HEK293 (cell line): ENCODE data around the gene SSBP1.

Source experiments
- GLI2 ChIP-seq: fragments of 450-650 bp; formaldehyde crosslinking; IDR thresholded peaks from 2 replicates; pipeline ENCODE4; 2017; ENCODE audit warnings: missing biosample characterization, missing genetic modification characterization, low read depth, borderline replicate concordance
- GLIS1 ChIP-seq: fragments of 450-650 bp; formaldehyde crosslinking; IDR thresholded peaks from 2 replicates; pipeline ENCODE4 v1.5.1; 2016; ENCODE audit warnings: missing biosample characterization, missing genetic modification characterization
- GLIS2 ChIP-seq: fragments of 450-650 bp; formaldehyde crosslinking; IDR thresholded peaks from 2 replicates; pipeline ENCODE4 v1.5.1; 2016; ENCODE audit warnings: missing biosample characterization, missing genetic modification characterization
- PATZ1 ChIP-seq: fragments of 450-650 bp; formaldehyde crosslinking; IDR thresholded peaks from 2 replicates; pipeline ENCODE4 v1.5.1; 2016; ENCODE audit warnings: missing biosample characterization, missing genetic modification characterization
- PRDM1 ChIP-seq: fragments of 450-650 bp; formaldehyde crosslinking; IDR thresholded peaks from 2 replicates; pipeline ENCODE4; 2016; ENCODE audit warnings: missing biosample characterization, missing genetic modification characterization
- ZBTB17 ChIP-seq: fragments of 450-650 bp; formaldehyde crosslinking; IDR thresholded peaks from 2 replicates; pipeline ENCODE4 v1.5.1; 2016; ENCODE audit warnings: missing biosample characterization, missing genetic modification characterization
- ZBTB21 ChIP-seq: fragments of 450-650 bp; formaldehyde crosslinking; IDR thresholded peaks from 2 replicates; pipeline ENCODE4 v1.5.1; 2017; ENCODE audit warnings: missing biosample characterization, missing genetic modification characterization
- ZBTB26 ChIP-seq: fragments of 450-650 bp; formaldehyde crosslinking; optimal IDR thresholded peaks from 2 replicates; pipeline ENCODE3; 2016; ENCODE audit warnings: missing biosample characterization, mild to moderate bottlenecking, missing genetic modification characterization
- ZFP37 ChIP-seq: fragments of 450-650 bp; formaldehyde crosslinking; IDR thresholded peaks from 2 replicates; pipeline ENCODE4 v1.5.1; 2016; ENCODE audit warnings: missing biosample characterization, missing genetic modification characterization
- ZNF335 ChIP-seq: fragments of 450-650 bp; formaldehyde crosslinking; conservative IDR thresholded peaks from 2 replicates; pipeline ENCODE4 v1.5.1; 2016; ENCODE audit warnings: missing biosample characterization, missing genetic modification characterization
- ZNF341 ChIP-seq: fragments of 450-650 bp; formaldehyde crosslinking; IDR thresholded peaks from 2 replicates; pipeline ENCODE4; 2016; ENCODE audit warnings: low read depth, missing biosample characterization, missing genetic modification characterization
- ZNF433 ChIP-seq: fragments of 450-650 bp; formaldehyde crosslinking; IDR thresholded peaks from 2 replicates; pipeline ENCODE4 v1.5.1; 2016; ENCODE audit warnings: missing biosample characterization, missing genetic modification characterization, low read depth
- ZNF510 ChIP-seq: fragments of 450-650 bp; formaldehyde crosslinking; IDR thresholded peaks from 2 replicates; pipeline ENCODE4 v1.5.1; 2018; ENCODE audit warnings: mild to moderate bottlenecking, missing genetic modification characterization, missing biosample characterization; ENCODE audit not compliant: insufficient replicate concordance
- ZNF548 ChIP-seq: fragments of 450-650 bp; formaldehyde crosslinking; IDR thresholded peaks from 2 replicates; pipeline ENCODE4 v1.5.1; 2016; ENCODE audit warnings: missing biosample characterization, missing genetic modification characterization
- ZNF560 ChIP-seq: fragments of 450-650 bp; formaldehyde crosslinking; IDR thresholded peaks from 2 replicates; pipeline ENCODE4 v1.5.1; 2017; ENCODE audit warnings: missing biosample characterization, missing genetic modification characterization, borderline replicate concordance
- ZNF571 ChIP-seq: fragments of 450-650 bp; formaldehyde crosslinking; IDR thresholded peaks from 2 replicates; pipeline ENCODE4 v1.5.0; 2017; ENCODE audit warnings: missing biosample characterization, missing genetic modification characterization
- ZNF623 ChIP-seq: fragments of 450-650 bp; formaldehyde crosslinking; IDR thresholded peaks from 2 replicates; pipeline ENCODE4 v1.5.1; 2016; ENCODE audit warnings: missing biosample characterization, missing genetic modification characterization
- ZNF654 ChIP-seq: fragments of 450-650 bp; formaldehyde crosslinking; IDR thresholded peaks from 2 replicates; pipeline ENCODE4 v1.5.1; 2016; ENCODE audit warnings: low read depth, missing biosample characterization, missing genetic modification characterization
- ZNF660 ChIP-seq: fragments of 450-650 bp; IDR thresholded peaks from 2 replicates; pipeline ENCODE4 v1.5.1; 2018; ENCODE audit warnings: missing biosample characterization, mild to moderate bottlenecking, missing genetic modification characterization
- ZNF677 ChIP-seq: fragments of 450-650 bp; IDR thresholded peaks from 2 replicates; pipeline ENCODE4 v1.5.0; 2018; ENCODE audit warnings: missing biosample characterization, mild to moderate bottlenecking, missing genetic modification characterization, moderate library complexity
- TF ChIP-seq, protein P1 (sequence below): fragments of 450-650 bp; formaldehyde crosslinking; IDR thresholded peaks from 2 replicates; pipeline ENCODE4 v1.5.1; 2016; ENCODE audit warnings: missing biosample characterization, missing genetic modification characterization
- TF ChIP-seq, protein P2 (sequence below): fragments of 450-650 bp; formaldehyde crosslinking; IDR thresholded peaks from 2 replicates; pipeline ENCODE4 v1.5.1; 2016; ENCODE audit warnings: missing biosample characterization, missing genetic modification characterization
- TF ChIP-seq, protein P3 (sequence below): fragments of 450-650 bp; formaldehyde crosslinking; IDR thresholded peaks from 2 replicates; pipeline ENCODE4 v1.5.1; 2016; ENCODE audit warnings: missing biosample characterization, missing genetic modification characterization
- TF ChIP-seq, protein P4 (sequence below): fragments of 450-650 bp; formaldehyde crosslinking; IDR thresholded peaks from 2 replicates; pipeline ENCODE4 v1.5.1; 2017; ENCODE audit warnings: missing biosample characterization, missing genetic modification characterization
- TF ChIP-seq, protein P5 (sequence below): fragments of 450-650 bp; formaldehyde crosslinking; IDR thresholded peaks from 2 replicates; pipeline ENCODE4 v1.5.1; 2017; ENCODE audit warnings: missing biosample characterization, missing genetic modification characterization

Gene SSBP1

DNA sequence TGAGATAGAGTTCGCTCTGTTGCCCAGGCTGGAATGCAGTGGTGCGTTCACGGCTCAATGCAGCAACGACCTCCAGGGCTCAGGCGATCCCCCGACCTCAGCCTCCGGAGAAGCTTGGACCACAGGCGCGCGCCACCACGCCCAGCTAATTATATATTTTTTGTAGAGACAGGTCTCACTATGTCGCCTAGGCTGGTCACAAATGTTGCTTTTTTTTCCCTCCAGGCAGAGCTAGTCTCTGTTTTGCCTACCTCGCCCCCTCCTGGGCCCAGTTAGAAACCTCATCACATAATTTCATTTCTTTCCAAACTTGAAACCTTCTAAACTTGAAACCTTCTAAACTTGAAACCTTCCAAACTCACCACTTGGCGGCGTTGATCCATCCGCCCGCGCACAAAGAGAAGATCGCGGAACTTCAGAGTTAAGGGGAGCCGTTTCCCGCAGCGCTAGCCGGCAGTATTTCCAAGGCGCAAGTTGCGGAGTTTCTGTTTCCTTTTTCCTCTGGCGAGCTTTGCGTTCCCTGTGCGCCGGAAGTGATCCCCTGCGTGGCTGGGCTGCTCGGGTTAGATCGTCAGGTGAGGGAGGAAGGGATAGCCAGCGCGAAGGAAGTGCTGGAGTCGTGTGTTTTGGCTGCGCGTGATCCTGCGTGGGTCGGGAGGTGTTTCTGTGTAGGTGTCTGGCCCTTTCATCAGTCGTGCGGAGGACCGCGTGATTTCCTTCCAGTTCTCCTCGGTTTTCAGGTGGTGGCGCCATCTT, at the start of gene SSBP1 (continued):
- TF ChIP-seq, protein P1, sequence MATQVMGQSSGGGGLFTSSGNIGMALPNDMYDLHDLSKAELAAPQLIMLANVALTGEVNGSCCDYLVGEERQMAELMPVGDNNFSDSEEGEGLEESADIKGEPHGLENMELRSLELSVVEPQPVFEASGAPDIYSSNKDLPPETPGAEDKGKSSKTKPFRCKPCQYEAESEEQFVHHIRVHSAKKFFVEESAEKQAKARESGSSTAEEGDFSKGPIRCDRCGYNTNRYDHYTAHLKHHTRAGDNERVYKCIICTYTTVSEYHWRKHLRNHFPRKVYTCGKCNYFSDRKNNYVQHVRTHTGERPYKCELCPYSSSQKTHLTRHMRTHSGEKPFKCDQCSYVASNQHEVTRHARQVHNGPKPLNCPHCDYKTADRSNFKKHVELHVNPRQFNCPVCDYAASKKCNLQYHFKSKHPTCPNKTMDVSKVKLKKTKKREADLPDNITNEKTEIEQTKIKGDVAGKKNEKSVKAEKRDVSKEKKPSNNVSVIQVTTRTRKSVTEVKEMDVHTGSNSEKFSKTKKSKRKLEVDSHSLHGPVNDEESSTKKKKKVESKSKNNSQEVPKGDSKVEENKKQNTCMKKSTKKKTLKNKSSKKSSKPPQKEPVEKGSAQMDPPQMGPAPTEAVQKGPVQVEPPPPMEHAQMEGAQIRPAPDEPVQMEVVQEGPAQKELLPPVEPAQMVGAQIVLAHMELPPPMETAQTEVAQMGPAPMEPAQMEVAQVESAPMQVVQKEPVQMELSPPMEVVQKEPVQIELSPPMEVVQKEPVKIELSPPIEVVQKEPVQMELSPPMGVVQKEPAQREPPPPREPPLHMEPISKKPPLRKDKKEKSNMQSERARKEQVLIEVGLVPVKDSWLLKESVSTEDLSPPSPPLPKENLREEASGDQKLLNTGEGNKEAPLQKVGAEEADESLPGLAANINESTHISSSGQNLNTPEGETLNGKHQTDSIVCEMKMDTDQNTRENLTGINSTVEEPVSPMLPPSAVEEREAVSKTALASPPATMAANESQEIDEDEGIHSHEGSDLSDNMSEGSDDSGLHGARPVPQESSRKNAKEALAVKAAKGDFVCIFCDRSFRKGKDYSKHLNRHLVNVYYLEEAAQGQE (tag by site-specific recombination): peak; percentile 29; the same call in 1 of the 2 replicates
- TF ChIP-seq ZNF560 (tag by site-specific recombination) (no peak), GLIS1 (tag by site-specific recombination) (peak; percentile 48), ZNF623 (tag by site-specific recombination) (peak; percentile 31; the same call in 1 of the 2 replicates), ZBTB26 (tag by site-specific recombination) (peak; percentile 61), ZBTB17 (peak; percentile 97), ZBTB21 (tag by site-specific recombination) (peak; percentile 75), ZNF677 (tag by site-specific recombination) (no peak), ZNF335 (tag by site-specific recombination) (peak; percentile 92), ZNF433 (tag by site-specific recombination) (no peak), ZNF571 (no peak), ZNF654 (tag by site-specific recombination) (peak; percentile 83), ZNF548 (tag by site-specific recombination) (peak; percentile 57), PATZ1 (tag by site-specific recombination) (0 out of 2 replicates have a peak, but pooled peaks have one; percentile 26), ZNF660 (tag by site-specific recombination) (peak; percentile 100), GLIS2 (peak; percentile 90), ZNF510 (peak; percentile 10), GLI2 (tag by site-specific recombination) (no peak), PRDM1 (tag by site-specific recombination) (0 out of 2 replicates have a peak, but pooled peaks have one; percentile 8), ZFP37 (tag by site-specific recombination) (peak; percentile 97), ZNF341 (tag by site-specific recombination) (0 out of 2 replicates have a peak, but pooled peaks have one; percentile 2)
- TF ChIP-seq, protein P2, sequence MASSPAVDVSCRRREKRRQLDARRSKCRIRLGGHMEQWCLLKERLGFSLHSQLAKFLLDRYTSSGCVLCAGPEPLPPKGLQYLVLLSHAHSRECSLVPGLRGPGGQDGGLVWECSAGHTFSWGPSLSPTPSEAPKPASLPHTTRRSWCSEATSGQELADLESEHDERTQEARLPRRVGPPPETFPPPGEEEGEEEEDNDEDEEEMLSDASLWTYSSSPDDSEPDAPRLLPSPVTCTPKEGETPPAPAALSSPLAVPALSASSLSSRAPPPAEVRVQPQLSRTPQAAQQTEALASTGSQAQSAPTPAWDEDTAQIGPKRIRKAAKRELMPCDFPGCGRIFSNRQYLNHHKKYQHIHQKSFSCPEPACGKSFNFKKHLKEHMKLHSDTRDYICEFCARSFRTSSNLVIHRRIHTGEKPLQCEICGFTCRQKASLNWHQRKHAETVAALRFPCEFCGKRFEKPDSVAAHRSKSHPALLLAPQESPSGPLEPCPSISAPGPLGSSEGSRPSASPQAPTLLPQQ (tag by site-specific recombination): peak; percentile 92
- TF ChIP-seq, protein P3, sequence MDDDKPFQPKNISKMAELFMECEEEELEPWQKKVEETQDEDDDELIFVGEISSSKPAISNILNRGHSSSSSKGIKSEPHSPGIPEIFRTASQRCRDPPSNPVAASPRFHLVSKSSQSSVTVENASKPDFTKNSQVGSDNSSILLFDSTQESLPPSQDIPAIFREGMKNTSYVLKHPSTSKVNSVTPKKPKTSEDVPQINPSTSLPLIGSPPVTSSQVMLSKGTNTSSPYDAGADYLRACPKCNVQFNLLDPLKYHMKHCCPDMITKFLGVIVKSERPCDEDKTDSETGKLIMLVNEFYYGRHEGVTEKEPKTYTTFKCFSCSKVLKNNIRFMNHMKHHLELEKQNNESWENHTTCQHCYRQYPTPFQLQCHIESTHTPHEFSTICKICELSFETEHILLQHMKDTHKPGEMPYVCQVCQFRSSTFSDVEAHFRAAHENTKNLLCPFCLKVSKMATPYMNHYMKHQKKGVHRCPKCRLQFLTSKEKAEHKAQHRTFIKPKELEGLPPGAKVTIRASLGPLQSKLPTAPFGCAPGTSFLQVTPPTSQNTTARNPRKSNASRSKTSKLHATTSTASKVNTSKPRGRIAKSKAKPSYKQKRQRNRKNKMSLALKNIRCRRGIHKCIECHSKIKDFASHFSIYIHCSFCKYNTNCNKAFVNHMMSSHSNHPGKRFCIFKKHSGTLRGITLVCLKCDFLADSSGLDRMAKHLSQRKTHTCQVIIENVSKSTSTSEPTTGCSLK: no peak
- TF ChIP-seq, protein P4, sequence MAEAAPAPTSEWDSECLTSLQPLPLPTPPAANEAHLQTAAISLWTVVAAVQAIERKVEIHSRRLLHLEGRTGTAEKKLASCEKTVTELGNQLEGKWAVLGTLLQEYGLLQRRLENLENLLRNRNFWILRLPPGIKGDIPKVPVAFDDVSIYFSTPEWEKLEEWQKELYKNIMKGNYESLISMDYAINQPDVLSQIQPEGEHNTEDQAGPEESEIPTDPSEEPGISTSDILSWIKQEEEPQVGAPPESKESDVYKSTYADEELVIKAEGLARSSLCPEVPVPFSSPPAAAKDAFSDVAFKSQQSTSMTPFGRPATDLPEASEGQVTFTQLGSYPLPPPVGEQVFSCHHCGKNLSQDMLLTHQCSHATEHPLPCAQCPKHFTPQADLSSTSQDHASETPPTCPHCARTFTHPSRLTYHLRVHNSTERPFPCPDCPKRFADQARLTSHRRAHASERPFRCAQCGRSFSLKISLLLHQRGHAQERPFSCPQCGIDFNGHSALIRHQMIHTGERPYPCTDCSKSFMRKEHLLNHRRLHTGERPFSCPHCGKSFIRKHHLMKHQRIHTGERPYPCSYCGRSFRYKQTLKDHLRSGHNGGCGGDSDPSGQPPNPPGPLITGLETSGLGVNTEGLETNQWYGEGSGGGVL: no peak
- TF ChIP-seq, protein P5, sequence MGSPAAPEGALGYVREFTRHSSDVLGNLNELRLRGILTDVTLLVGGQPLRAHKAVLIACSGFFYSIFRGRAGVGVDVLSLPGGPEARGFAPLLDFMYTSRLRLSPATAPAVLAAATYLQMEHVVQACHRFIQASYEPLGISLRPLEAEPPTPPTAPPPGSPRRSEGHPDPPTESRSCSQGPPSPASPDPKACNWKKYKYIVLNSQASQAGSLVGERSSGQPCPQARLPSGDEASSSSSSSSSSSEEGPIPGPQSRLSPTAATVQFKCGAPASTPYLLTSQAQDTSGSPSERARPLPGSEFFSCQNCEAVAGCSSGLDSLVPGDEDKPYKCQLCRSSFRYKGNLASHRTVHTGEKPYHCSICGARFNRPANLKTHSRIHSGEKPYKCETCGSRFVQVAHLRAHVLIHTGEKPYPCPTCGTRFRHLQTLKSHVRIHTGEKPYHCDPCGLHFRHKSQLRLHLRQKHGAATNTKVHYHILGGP (tag by site-specific recombination): no peak
